ENCODE measurements around the gene PRORP. TPM values are rescaled to one million over a fixed set of nuclear protein-coding genes. Genes with fewer than 3 reads are reported as not detected.

PRORP gene
- total and polyA plus RNA-seq, 2 of the 13 experiments (the other 11 are each of a cell fraction or from before 2014, with no cell fraction given), result 48.9 to 88.7 TPM

- TF ChIP-seq ZUFSP (CRISPR knock-in tag; IDR thresholded peaks at IDR 0.05; ENCODE audit: borderline replicate concordance) (no peak), ZNF614 (CRISPR knock-in tag; IDR thresholded peaks at IDR 0.05; ENCODE audit: borderline replicate concordance) (peak; percentile 87), CEBPG (CRISPR knock-in tag; IDR thresholded peaks at IDR 0.05) (peak; percentile 45; the same call in 1 of the 2 replicates), ZNF143 (CRISPR knock-in tag; IDR thresholded peaks at IDR 0.05) (no peak), SP1 (IDR thresholded peaks at IDR 0.05) (no peak), SP1 (CRISPR knock-in tag; IDR thresholded peaks at IDR 0.05) (0 out of 2 replicates have a peak, but pooled peaks have one; percentile 34), PPARG (CRISPR knock-in tag; conservative IDR thresholded peaks at IDR 0.05) (peak; percentile 99), ZNF792 (CRISPR knock-in tag; IDR thresholded peaks at IDR 0.05) (peak; percentile 87; the same call in 1 of the 2 replicates), ZNF292 (CRISPR knock-in tag; IDR thresholded peaks at IDR 0.05; ENCODE audit: borderline replicate concordance, low read depth) (peak; percentile 50; the same call in 1 of the 2 replicates), FOXA3 (CRISPR knock-in tag; IDR thresholded peaks at IDR 0.05) (peak; percentile 79), KLF9 (CRISPR knock-in tag; IDR thresholded peaks at IDR 0.05; ENCODE audit: low read depth) (0 out of 2 replicates have a peak, but pooled peaks have one; percentile 50), SIX4 (CRISPR knock-in tag; IDR thresholded peaks at IDR 0.05) (peak; percentile 65; the same call in 1 of the 2 replicates), USF2 (IDR thresholded peaks at IDR 0.05; ENCODE audit: low read depth, low read length) (no peak), USF2 (CRISPR knock-in tag; IDR thresholded peaks at IDR 0.05; ENCODE audit: borderline replicate concordance) (no peak), SAP130 (CRISPR knock-in tag; IDR thresholded peaks at IDR 0.05; ENCODE audit: low read depth) (peak; percentile 78), MBD4 (IDR thresholded peaks at IDR 0.05; ENCODE audit: borderline replicate concordance, low read length) (0 out of 2 replicates have a peak, but pooled peaks have one; percentile 57), ZBTB37 (CRISPR knock-in tag; IDR thresholded peaks at IDR 0.05) (no peak), SOX13 (IDR thresholded peaks at IDR 0.05) (no peak), SOX13 (CRISPR knock-in tag; conservative IDR thresholded peaks at IDR 0.05 in 1 of 2, IDR thresholded peaks at IDR 0.05 in 1 of 2) (peak in 1 of 2 experiments; percentile 64; a peak in 2 of 4 replicates), TOE1 (CRISPR knock-in tag; IDR thresholded peaks at IDR 0.05) (no peak), TERF1 (CRISPR knock-in tag; IDR thresholded peaks at IDR 0.05) (no peak), RXRA (CRISPR knock-in tag; IDR thresholded peaks at IDR 0.05) (no peak)
- TF ChIP-seq, protein P1, sequence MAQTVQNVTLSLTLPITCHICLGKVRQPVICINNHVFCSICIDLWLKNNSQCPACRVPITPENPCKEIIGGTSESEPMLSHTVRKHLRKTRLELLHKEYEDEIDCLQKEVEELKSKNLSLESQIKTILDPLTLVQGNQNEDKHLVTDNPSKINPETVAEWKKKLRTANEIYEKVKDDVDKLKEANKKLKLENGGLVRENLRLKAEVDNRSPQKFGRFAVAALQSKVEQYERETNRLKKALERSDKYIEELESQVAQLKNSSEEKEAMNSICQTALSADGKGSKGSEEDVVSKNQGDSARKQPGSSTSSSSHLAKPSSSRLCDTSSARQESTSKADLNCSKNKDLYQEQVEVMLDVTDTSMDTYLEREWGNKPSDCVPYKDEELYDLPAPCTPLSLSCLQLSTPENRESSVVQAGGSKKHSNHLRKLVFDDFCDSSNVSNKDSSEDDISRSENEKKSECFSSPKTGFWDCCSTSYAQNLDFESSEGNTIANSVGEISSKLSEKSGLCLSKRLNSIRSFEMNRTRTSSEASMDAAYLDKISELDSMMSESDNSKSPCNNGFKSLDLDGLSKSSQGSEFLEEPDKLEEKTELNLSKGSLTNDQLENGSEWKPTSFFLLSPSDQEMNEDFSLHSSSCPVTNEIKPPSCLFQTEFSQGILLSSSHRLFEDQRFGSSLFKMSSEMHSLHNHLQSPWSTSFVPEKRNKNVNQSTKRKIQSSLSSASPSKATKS (CRISPR knock-in tag; IDR thresholded peaks at IDR 0.05), result peak; percentile 68; the same call in 1 of the 2 replicates
Observed at GRCh38 chr14:35159742-35160409, 37.5 kb downstream of the PRORP start (continued).

Data from HepG2 (cell line).